CD4-positive, alpha-beta T cell treated with Interleukin-6 for 4 hours (primary cell): ENCODE measurements around the gene CMSS1.

Experiments
- DNase-seq: peaks from one replicate; pipeline ENCODE4 v3.0.0-alpha.2; 2020; ENCODE audit warnings: mixed read lengths

Gene CMSS1

GRCh38 chr3:100163787-100164186 lies 346.1 kb downstream of the CMSS1 start:
- no peak for DNase-seq

- DNase-seq, result no peak
Measured at GRCh38 chr3:100164743-100165142, 347.1 kb downstream of the CMSS1 start.

- DNase-seq, result no peak
Measured at GRCh38 chr3:100165926-100166550, 348.4 kb downstream of the CMSS1 start.

GRCh38 chr3:100169201-100169920 lies 351.7 kb downstream of the CMSS1 start:
- no peak for DNase-seq

GRCh38 chr3:100170486-100170885 lies 352.8 kb downstream of the CMSS1 start:
- no peak for DNase-seq

GRCh38 chr3:100171211-100171914 lies 353.7 kb downstream of the CMSS1 start:
- DNase-seq, result no peak

GRCh38 chr3:100173961-100174360 lies 356.3 kb downstream of the CMSS1 start:
- no peak for DNase-seq

- DNase-seq, result no peak
Measured at GRCh38 chr3:100175637-100176280, 358.1 kb downstream of the CMSS1 start.

- no peak for DNase-seq
Measured at GRCh38 chr3:100179692-100180349, 362.2 kb downstream of the CMSS1 start.

- DNase-seq, result no peak
Measured at GRCh38 chr3:100183608-100184125, 366.0 kb downstream of the CMSS1 start.

- no peak for DNase-seq
Measured at GRCh38 chr3:100184948-100185570, 367.4 kb downstream of the CMSS1 start.

- no peak for DNase-seq
Measured at GRCh38 chr3:100185847-100186246, 368.2 kb downstream of the CMSS1 start.

- no peak for DNase-seq
Measured at GRCh38 chr3:100189444-100189964, 371.8 kb downstream of the CMSS1 start.

GRCh38 chr3:100195375-100195774 lies 377.7 kb downstream of the CMSS1 start:
- no peak for DNase-seq

- no peak for DNase-seq
Measured at GRCh38 chr3:100197876-100198275, 380.2 kb downstream of the CMSS1 start.

- DNase-seq, result no peak
Measured at GRCh38 chr3:100198579-100199269, 381.1 kb downstream of the CMSS1 start.

GRCh38 chr3:100205171-100205570 lies 387.5 kb downstream of the CMSS1 start:
- no peak for DNase-seq

GRCh38 chr3:100206687-100207086 lies 389.0 kb downstream of the CMSS1 start:
- DNase-seq, result no peak

- no peak for DNase-seq
Measured at GRCh38 chr3:100207886-100208285, 390.2 kb downstream of the CMSS1 start.

- no peak for DNase-seq
Measured at GRCh38 chr3:100209169-100209568, 391.5 kb downstream of the CMSS1 start.
